SK-MEL-5 (cell line): ENCODE measurements around the gene RPS6KA5. TPM values are rescaled to one million over a fixed set of nuclear protein-coding genes. Genes with fewer than 3 reads are reported as not detected.
A peak's percentile ranks its signal among the peaks of the same experiment; 100 is the strongest.
"Not testable (repeated sequence)": the region's sequence is repeated elsewhere in the genome, so short reads cannot be mapped to it uniquely, and the experiment has no call there.

Source experiments
- DNase-seq: peaks from one replicate; pipeline ENCODE4 v3.0.0-alpha.2; 2016; ENCODE audit warnings: low read depth, low spot score
- in situ Hi-C: cut with HindIII; loops from 2 replicates; pipeline ENCODE4 v1.10.0; 2016; ENCODE audit warnings: low sequenced_read_pairs, high pct_unique_total_duplicates, low pct_unique_long_range_greater_than_20kb
- total RNA-seq: library from RNA; depleted of rRNA; stranded (reverse); fragments of >200 nt; shearing (Covaris generic); gene quantifications from 2 replicates; pipeline ENCODE4 v1.2.3, GENCODE V29; 2014

The RPS6KA5 gene
- total RNA-seq, 1 experiment from 2014 or later = 4.3 TPM

GRCh38 chr14:91041450-91041849 lies 19.0 kb downstream of the RPS6KA5 start:
- no peak for DNase-seq
- in situ Hi-C loops = no loop called here

- DNase-seq = no peak
- in situ Hi-C loops = no loop called here
These were observed 19.9 kb downstream of the RPS6KA5 start for GRCh38 chr14:91040545-91040944.

GRCh38 chr14:91038439-91038838 lies 22.0 kb downstream of the RPS6KA5 start:
- no peak for DNase-seq
- in situ Hi-C loops = no loop called here

- DNase-seq = no peak
These were observed 23.5 kb downstream of the RPS6KA5 start for GRCh38 chr14:91036741-91037469.

GRCh38 chr14:91035855-91036254 lies 24.6 kb downstream of the RPS6KA5 start:
- DNase-seq = no peak
- in situ Hi-C loops = no loop called here

More at GRCh38 chr14:91036741-91037469, 23.5 kb downstream of the RPS6KA5 start:
- in situ Hi-C loops = no loop called here

- DNase-seq, in situ Hi-C loops: not testable (repeated sequence)
These were observed 26.1 kb downstream of the RPS6KA5 start for GRCh38 chr14:91034379-91034778.

GRCh38 chr14:91032248-91032647 lies 28.2 kb downstream of the RPS6KA5 start:
- in situ Hi-C loops = no loop called here
- no peak for DNase-seq

GRCh38 chr14:91031666-91032065 lies 28.8 kb downstream of the RPS6KA5 start:
- in situ Hi-C loops = no loop called here
- no peak for DNase-seq

GRCh38 chr14:91029456-91030217 lies 30.8 kb downstream of the RPS6KA5 start:
- in situ Hi-C loops = no loop called here
- peak; percentile 6 for DNase-seq

- in situ Hi-C loops = no loop called here
These were observed 32.9 kb downstream of the RPS6KA5 start for GRCh38 chr14:91027561-91027960.

GRCh38 chr14:91022622-91023028 lies 37.8 kb downstream of the RPS6KA5 start:
- in situ Hi-C loops, DNase-seq: not testable (repeated sequence)

More at GRCh38 chr14:91027561-91027960, 32.9 kb downstream of the RPS6KA5 start:
- DNase-seq = no peak

- in situ Hi-C loops = no loop called here
- no peak for DNase-seq
These were observed 38.3 kb downstream of the RPS6KA5 start for GRCh38 chr14:91021991-91022621.

GRCh38 chr14:91021115-91021514 lies 39.3 kb downstream of the RPS6KA5 start:
- in situ Hi-C loops = no loop called here

GRCh38 chr14:91019673-91020072 lies 40.8 kb downstream of the RPS6KA5 start:
- peak; percentile 26 for DNase-seq

More at GRCh38 chr14:91021115-91021514, 39.3 kb downstream of the RPS6KA5 start:
- DNase-seq = no peak

GRCh38 chr14:91018481-91018880 lies 42.0 kb downstream of the RPS6KA5 start:
- in situ Hi-C loops = no loop called here
- no peak for DNase-seq

More at GRCh38 chr14:91019673-91020072, 40.8 kb downstream of the RPS6KA5 start:
- in situ Hi-C loops = no loop called here

- in situ Hi-C loops = no loop called here
- DNase-seq = no peak
These were observed 43.5 kb downstream of the RPS6KA5 start for GRCh38 chr14:91016800-91017410.

- in situ Hi-C loops = no loop called here
- no peak for DNase-seq
These were observed 45.0 kb downstream of the RPS6KA5 start for GRCh38 chr14:91015435-91015834.

- no peak for DNase-seq
- in situ Hi-C loops = no loop called here
These were observed 48.4 kb downstream of the RPS6KA5 start for GRCh38 chr14:91012045-91012444.
